ENCODE measurements around the gene DCPS. TPM values are rescaled to one million over a fixed set of nuclear protein-coding genes. Genes with fewer than 3 reads are reported as not detected.

The DCPS gene
- total RNA-seq, 1 experiment from 2014 or later: 31.2 TPM

- no peak overlapping the region for H3K4me3 ChIP-seq (ENCODE audit: low read depth, low read length, poor library complexity, severe bottlenecking)
- H3K27ac ChIP-seq (ENCODE audit: low read depth, low read length, poor library complexity, severe bottlenecking): no peak overlapping the region
- BruUV-seq (replicated peaks): no TSS peak
- TF ChIP-seq EZH2 (IDR thresholded peaks at IDR 0.05; ENCODE audit: borderline replicate concordance, low read depth, low read length, poor library complexity, severe bottlenecking) (no peak), CTCF (conservative IDR thresholded peaks at IDR 0.05; ENCODE audit: low read depth, low read length) (no peak)
- intact Hi-C loops (cut with micrococcal nuclease; ENCODE audit: unreplicated experiment): no loop called here
- H3K9me3 ChIP-seq (ENCODE audit: low read depth, low read length, poor library complexity, severe bottlenecking): no peaks in the 10 kb centered on the region
- POLR2A ChIA-PET (ENCODE audit: low non-redundant PET): no interaction called here
- no peaks in the 10 kb centered on the region for H3K4me1 ChIP-seq (ENCODE audit: insufficient read depth, low read length, poor library complexity, severe bottlenecking)
- DNase-seq (ENCODE audit: low spot score): no peak
- H3K36me3 ChIP-seq (ENCODE audit: insufficient read depth, low read length, poor library complexity, severe bottlenecking): no peaks in the 10 kb centered on the region
- CTCF ChIA-PET: no interaction called here
- no peaks in the 10 kb centered on the region for H3K27me3 ChIP-seq (replicated peaks; ENCODE audit: insufficient read depth, low read depth, low read length, poor library complexity)
Observed at GRCh38 chr11:126334659-126335462, 31.0 kb downstream of the DCPS start.

- Histone ChIP-seq H3K9me3 (ENCODE audit: low read depth, low read length, poor library complexity, severe bottlenecking) (no peaks in the 10 kb centered on the region), H3K27ac (ENCODE audit: low read depth, low read length, poor library complexity, severe bottlenecking) (no peak overlapping the region), H3K4me3 (ENCODE audit: low read depth, low read length, poor library complexity, severe bottlenecking) (no peak overlapping the region), H3K4me1 (ENCODE audit: insufficient read depth, low read length, poor library complexity, severe bottlenecking) (peaks cover under 1% of the 10 kb centered on the region), H3K36me3 (ENCODE audit: insufficient read depth, low read length, poor library complexity, severe bottlenecking) (no peaks in the 10 kb centered on the region), H3K27me3 (replicated peaks; ENCODE audit: insufficient read depth, low read depth, low read length, poor library complexity) (no peaks in the 10 kb centered on the region)
- TF ChIP-seq EZH2 (IDR thresholded peaks at IDR 0.05; ENCODE audit: borderline replicate concordance, low read depth, low read length, poor library complexity, severe bottlenecking): no peak
- TF ChIP-seq CTCF (conservative IDR thresholded peaks at IDR 0.05; ENCODE audit: low read depth, low read length): no peak
- DNase-seq (ENCODE audit: low spot score): no peak
- no TSS peak for BruUV-seq (replicated peaks)
- ChIA-PET CTCF (no interaction called here), POLR2A (ENCODE audit: low non-redundant PET) (no interaction called here)
- intact Hi-C loops (cut with micrococcal nuclease; ENCODE audit: unreplicated experiment): no loop called here
Observed at GRCh38 chr11:126335463-126335760, 31.6 kb downstream of the DCPS start.

- no peak for TF ChIP-seq EZH2 (IDR thresholded peaks at IDR 0.05; ENCODE audit: borderline replicate concordance, low read depth, low read length, poor library complexity, severe bottlenecking)
- TF ChIP-seq CTCF (conservative IDR thresholded peaks at IDR 0.05; ENCODE audit: low read depth, low read length): no peak
- ChIA-PET CTCF (no interaction called here), POLR2A (ENCODE audit: low non-redundant PET) (no interaction called here)
- BruUV-seq (replicated peaks): no TSS peak
- intact Hi-C loops (cut with micrococcal nuclease; ENCODE audit: unreplicated experiment): no loop called here
- no peak for DNase-seq (ENCODE audit: low spot score)
- H3K27me3 ChIP-seq (replicated peaks; ENCODE audit: insufficient read depth, low read depth, low read length, poor library complexity): no peaks in the 10 kb centered on the region
- no peaks in the 10 kb centered on the region for H3K36me3 ChIP-seq (ENCODE audit: insufficient read depth, low read length, poor library complexity, severe bottlenecking)
- no peak overlapping the region for H3K27ac ChIP-seq (ENCODE audit: low read depth, low read length, poor library complexity, severe bottlenecking)
- no peaks in the 10 kb centered on the region for H3K9me3 ChIP-seq (ENCODE audit: low read depth, low read length, poor library complexity, severe bottlenecking)
- H3K4me3 ChIP-seq (ENCODE audit: low read depth, low read length, poor library complexity, severe bottlenecking): no peak overlapping the region
- peaks cover 8% of the 10 kb centered on the region for H3K4me1 ChIP-seq (ENCODE audit: insufficient read depth, low read length, poor library complexity, severe bottlenecking)
Observed at GRCh38 chr11:126336138-126336541, 32.3 kb downstream of the DCPS start.
